Activated CD8-positive, alpha-beta memory T cell treated with anti-CD3 and anti-CD28 coated beads, Interleukin-2, amount 50 U/mL, for 48 hours (primary cell): ENCODE measurements around the gene ACTRT2.

Source experiments
- DNase-seq: peaks from one replicate; pipeline ENCODE4 v3.0.0-alpha.2; 2020

Gene ACTRT2

DNA sequence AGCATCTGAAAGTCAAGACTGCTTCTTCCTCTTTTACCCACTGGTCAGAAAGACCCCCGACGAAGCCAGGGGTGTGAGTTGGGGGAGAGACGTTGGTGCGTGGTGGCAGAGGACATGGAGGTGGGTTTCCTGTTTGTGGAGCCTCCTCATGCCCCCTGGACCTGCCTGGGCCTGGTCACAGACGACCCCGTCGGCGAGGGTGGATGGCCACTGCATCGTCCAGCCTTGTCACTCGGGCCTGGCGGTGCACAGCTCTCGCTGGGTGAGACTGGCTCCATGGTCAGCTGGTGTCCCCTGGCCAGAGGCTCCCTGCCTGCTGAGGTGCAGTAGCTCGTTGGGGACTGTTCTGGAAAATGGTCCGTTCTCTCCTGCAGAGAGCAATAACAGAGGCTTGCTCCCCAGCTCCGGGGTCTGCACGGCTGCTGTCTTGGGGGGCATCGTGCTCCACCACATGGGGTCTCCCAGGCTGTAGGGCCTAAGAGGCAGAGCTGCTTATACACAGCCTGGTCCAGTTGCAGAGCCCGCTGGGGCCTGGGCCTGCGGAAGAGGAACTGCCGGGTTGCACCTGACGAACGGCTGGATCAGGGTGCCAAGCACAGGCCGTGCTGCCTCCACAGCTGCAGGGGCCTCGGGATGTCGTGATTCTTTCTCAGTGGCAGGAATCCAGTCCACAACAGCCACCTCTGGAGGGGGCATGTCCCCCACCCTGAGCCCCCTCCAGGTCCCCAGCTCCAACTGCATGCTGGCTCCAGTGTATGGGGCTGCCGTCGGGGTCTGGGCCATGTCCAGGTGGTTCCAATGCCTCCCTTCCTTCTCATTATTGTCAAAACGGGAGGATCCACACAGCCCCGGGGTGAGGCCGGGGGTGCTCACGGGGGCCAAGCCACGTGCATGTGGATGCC lies 18.0 kb upstream of the ACTRT2 start:
- DNase-seq: no peak

GRCh38 chr1:3003941-3004270 lies 17.4 kb upstream of the ACTRT2 start:
- no peak for DNase-seq

GRCh38 chr1:3004285-3005205 lies 16.7 kb upstream of the ACTRT2 start:
- no peak for DNase-seq

GRCh38 chr1:3005771-3006170 lies 15.5 kb upstream of the ACTRT2 start:
- DNase-seq: no peak

DNA sequence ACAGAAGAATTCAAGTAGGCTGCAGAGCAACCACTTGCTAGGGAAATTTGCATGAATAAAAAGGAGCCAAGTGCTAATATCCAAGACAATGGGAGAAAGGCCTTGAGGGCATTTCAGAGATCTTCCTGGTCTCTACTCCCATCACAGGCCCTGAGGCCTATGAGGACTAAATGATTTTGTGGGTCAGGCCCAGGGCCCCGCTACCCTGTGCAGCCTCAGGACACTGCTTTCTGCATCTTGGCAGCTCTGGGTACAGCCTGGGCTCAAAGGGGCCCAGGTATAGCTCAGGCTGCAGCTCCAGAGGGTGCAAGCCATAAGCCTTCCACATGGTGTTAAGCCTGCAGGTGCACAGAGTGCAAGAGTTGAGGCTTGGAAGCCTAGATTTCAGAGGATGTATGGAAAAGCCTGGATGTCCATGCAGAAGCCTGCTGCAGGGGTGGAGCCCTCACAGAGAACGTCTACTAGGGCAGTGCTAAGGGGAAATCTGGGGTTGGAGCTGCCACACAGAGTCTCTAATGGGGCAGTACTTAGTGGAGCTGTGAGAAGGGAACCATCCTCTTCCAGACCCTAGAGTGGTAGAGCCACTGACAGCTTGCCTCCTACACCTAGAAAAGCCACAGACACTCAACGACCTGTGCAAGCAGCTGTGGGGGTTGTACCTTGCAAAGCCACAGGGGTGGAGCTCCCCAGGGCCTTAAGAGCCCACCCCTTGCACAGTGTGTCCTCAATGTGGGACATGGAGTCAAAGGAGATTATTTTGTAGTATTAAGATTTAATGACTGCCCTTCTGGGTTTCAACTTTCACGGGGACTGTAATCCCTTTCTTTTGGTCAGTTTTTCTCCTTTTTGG lies 13.7 kb upstream of the ACTRT2 start:
- DNase-seq: no peak

DNA sequence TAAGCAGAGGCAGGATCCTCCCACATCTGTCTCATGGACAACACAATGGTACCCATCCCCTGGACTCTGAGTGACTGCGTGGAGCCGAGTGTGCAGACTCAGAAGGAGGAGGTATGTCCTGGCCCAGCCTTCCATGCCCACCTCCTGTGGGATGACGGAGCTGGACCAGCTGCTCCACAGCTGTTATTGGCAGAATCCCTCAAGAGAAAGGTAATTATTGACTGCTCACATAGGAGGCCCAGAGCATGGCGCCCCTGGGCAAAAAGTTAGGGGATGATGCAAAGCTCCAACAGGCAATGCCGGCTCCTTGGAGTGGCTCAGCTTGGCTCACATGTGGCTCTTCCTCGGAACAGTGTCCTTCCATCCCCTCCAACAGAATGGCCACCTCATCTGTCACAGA lies 12.2 kb upstream of the ACTRT2 start:
- peak; percentile 8 for DNase-seq

GRCh38 chr1:3009556-3009955 lies 11.7 kb upstream of the ACTRT2 start:
- DNase-seq: no peak

GRCh38 chr1:3011127-3011526 lies 10.1 kb upstream of the ACTRT2 start:
- no peak for DNase-seq

DNA sequence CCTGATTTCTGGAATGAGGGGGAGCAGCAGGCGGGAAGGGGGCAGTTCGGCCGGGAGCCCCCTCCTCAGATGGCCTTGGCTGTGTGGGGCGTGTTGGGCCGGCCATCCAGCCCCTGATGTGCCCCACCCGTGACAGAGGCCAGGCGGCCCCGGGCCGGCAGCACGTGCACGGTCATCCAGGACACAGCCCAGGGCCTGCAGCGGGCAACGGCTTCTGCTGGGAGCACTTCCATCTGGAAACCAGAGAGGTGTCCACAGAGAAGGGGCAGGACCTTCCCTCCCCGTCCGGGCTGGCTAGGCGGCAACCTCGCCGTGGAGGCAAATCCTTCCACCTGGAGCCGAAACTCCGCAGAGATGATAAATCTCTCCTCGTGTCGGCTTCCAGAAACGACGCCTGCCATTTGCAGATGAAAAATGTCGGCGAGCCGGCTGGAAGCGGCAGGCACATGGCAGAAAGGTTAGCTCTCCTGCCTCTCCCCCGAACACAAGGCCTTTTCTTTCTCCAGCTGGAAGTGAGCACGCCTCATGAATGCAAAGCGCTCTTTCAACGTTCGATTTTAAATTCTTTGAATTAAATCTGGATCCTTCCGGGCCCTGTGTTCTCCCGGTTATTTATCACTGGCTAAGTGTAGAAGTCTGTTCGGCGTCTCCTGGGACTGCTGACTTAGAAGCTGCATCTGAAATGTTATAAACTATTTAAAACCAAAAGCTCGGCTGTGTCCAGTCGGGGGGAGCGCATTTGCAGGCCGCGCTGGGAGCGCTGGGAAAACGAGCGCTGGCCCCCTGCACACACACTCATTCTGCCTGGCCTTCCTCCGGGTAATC lies 9.4 kb upstream of the ACTRT2 start:
- no peak for DNase-seq

DNA sequence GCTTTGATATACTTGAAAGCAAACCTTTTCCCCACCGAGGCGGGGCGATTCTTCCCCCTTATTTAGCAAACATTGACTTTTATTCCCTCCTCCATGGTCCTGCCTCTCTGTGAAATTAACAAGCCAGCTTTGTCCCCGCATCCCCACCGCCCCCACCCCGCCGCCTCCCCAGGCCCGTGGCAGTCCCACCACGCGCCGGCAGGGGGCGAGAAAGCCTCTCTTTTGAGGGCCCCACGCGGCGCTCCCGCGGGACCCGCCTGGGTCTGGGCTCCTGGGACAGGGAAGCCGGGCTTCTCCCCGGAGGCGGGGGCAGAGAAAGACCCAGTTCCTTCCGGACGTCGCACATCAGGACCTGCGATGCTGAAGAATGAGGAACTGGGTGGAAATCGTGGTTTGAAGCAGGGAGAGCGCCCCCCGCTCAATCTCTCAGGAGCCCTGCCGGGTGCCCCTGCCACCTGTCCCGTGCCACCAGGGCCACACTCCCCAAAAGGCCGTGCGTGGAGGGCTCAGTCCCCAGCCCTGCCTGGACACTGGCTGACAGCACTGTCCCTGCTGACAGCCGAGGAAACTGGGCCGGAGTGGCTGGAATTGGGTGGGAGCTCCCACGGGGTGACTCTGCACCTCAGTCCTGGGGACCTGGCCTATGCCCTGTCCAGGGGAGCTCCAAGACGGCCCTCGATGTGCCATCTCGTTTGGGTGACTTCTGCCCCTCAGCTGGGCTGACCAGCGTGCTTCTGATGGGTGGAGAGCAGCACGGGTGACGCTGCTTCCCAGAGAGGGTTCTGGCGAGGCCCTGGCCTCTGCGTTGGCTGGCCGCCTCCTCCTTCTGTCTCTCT lies 8.6 kb upstream of the ACTRT2 start:
- DNase-seq: peak; percentile 90

DNA sequence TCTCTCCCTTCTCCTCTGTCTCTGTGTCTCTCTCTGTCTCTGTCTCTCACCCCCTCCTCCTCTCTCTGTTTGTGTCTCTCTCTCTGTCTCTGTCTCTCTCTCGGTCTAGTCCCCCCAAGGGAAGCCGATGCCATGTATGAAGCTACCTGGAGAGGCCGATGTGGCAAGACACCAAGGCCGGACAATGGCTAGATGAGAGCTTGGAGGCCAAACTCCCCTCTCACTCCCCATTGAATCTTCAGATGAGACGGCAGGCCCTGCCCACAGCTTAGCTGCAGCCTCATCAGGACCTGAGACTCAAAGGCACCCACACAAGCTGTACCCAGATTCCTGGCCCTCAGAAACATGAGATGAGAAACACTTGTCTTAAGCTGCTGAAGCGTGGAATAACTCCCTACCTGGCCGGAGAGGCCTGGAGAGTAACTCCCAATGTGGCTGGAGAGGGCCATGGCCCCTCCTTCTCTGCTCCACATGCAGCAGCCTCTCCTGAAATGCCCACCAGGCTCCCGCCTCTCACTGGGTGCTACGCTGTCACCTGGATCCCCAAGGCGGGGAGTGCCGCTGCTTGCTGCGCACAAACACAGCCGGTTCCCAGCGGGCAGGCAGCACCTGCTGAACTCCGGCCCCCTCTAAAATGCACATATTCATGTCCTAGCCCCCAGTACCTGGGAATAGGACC lies 7.8 kb upstream of the ACTRT2 start:
- DNase-seq: no peak

- no peak for DNase-seq
Observed at GRCh38 chr1:3014050-3014440, 7.2 kb upstream of the ACTRT2 start.

- no peak for DNase-seq
Observed at GRCh38 chr1:3014443-3015268, 6.6 kb upstream of the ACTRT2 start.

DNA sequence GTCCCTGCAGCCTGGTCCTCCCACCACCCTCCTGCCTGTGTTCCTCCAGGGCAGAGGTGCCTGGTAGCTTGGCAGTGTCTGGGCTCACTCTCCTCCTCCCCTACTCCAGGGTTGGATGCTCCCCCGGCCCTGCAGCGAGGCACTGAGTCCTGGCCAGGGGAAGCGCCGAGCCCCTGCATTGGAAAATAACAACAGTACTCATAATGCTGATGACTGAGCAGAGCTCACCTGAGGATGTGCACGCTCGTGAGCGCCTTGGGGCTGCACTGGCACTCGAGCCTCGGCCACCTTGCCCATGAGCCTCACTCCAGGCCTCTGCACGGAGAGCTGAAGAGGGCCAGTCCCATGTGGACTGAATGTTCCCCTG lies 6.0 kb upstream of the ACTRT2 start:
- no peak for DNase-seq

GRCh38 chr1:3015744-3016143 lies 5.5 kb upstream of the ACTRT2 start:
- DNase-seq: no peak

DNA sequence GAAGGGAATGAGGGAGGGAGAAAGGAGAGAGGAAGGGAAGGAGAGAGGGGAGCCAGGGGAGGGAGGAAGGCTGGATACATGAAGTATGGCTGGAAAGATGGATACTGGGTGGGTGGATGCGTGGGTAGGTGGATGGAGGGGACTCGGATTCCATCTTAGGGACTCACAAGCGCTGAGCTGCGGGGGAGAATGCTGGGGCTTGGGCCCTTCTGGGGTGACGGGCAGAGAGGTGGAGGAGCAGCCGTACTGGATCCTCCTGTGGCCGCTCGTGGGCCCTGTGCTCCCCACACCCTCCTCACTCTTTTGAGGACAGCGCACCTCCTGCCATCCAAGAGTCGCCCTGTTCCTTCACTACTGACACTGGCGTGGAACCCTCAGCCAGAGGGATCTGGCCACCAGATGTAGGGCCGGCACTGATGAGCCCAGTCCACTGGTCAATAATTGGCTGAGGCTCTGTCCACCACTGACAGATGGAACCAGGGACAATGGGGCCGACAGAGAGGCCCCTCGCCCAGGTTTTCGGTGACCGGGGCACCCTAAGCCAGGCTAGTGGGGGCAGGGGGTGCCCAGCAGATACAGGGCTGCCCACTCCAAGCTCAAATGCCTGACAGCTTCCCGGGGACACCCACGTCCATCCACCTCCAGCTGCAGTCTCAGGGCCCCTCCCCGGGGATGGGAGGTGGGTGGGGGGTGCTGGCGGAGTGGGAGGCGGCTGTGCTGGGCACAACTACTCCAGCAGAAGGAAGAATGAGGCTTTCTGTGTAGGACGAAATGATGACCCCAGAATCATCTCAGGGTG lies 4.4 kb upstream of the ACTRT2 start:
- no peak for DNase-seq

DNA sequence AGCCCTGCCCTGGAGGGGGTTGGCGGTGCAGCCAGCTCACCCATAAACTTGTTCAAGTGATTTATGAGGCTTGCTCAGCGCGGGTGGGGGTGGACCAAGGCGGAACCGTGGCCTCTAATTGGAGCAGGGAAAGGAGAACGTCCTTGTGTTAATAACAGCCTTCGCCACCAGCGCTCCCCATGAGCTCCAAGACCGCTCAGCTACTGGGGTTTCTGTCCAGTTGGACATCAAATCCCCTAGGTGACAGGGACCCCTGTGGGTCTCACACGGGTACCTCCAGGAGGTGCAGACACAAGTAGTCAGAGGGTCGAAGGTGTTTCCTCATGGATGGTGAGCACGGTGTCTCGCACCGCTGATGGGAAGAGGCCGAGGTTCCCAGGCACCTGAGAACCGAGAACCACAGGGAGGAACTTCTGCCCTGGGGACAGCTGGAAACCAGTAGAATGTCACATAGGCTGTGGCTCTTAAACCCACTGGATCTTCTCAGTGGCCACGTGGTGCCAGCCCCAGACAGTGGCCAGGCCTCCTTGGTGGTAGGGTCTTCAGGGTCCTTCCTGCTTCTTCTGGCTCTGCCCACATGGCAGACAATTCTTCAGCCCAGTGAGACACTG lies 3.7 kb upstream of the ACTRT2 start:
- no peak for DNase-seq

- DNase-seq: no peak
Observed at GRCh38 chr1:3018051-3018471, 3.2 kb upstream of the ACTRT2 start.
